ENCODE results near the gene UBE2V1. TPM values are rescaled to one million over a fixed set of nuclear protein-coding genes. Genes with fewer than 3 reads are reported as not detected.

UBE2V1 gene
- total RNA-seq, 1 donor: 105 TPM

DNA sequence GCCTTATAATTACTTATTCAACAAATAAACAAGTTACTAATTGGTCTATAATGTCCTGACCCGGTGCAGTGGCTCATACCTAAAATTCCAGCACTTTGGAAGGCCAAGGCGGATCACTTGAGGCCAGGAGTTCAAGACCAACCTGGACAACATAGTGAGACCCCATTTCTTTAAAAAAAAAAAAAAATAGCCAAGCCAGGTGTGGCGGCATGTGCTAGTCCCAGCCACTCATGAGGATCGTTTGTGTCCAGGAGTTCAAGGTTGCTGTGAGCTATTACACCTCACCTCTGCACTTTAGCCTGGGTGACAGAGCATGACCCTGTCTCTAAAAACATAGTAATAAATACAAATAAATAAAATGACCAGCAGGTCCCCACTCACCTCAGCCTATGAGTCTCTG, 9.8 kb upstream of the UBE2V1 start:
- TF ChIP-seq, protein P1, sequence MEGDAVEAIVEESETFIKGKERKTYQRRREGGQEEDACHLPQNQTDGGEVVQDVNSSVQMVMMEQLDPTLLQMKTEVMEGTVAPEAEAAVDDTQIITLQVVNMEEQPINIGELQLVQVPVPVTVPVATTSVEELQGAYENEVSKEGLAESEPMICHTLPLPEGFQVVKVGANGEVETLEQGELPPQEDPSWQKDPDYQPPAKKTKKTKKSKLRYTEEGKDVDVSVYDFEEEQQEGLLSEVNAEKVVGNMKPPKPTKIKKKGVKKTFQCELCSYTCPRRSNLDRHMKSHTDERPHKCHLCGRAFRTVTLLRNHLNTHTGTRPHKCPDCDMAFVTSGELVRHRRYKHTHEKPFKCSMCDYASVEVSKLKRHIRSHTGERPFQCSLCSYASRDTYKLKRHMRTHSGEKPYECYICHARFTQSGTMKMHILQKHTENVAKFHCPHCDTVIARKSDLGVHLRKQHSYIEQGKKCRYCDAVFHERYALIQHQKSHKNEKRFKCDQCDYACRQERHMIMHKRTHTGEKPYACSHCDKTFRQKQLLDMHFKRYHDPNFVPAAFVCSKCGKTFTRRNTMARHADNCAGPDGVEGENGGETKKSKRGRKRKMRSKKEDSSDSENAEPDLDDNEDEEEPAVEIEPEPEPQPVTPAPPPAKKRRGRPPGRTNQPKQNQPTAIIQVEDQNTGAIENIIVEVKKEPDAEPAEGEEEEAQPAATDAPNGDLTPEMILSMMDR (IDR thresholded peaks at IDR 0.05; ENCODE audit: insufficient read depth, low read length): no peak
- H3K4me3 ChIP-seq (ENCODE audit: low read depth, low read length): no peak overlapping the region
- DNase-seq (ENCODE audit: low read depth): no peak

DNA sequence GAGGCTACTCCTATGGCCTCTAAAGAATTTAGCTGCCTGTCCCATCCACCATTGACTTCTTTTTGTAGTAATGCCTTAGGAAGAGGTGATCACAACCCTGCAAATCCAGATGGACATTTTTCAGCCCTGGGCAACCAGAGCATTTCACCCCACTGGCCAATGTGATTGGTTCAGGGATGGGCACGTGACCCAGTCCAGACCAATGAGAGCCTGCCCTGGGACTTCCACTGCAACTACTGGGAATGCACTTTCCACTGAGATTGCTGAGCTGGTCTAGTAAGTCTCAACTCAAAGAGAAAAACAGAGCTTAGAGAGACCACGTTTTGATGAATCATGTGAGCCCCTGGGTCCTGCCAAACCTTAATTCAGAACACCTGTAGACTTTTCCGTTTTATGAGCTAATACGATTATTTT, 8.9 kb upstream of the UBE2V1 start:
- TF ChIP-seq, protein P1 (IDR thresholded peaks at IDR 0.05; ENCODE audit: insufficient read depth, low read length): no peak
- DNase-seq (ENCODE audit: low read depth): peak; percentile 80
- H3K4me3 ChIP-seq (ENCODE audit: low read depth, low read length): no peak overlapping the region

DNA sequence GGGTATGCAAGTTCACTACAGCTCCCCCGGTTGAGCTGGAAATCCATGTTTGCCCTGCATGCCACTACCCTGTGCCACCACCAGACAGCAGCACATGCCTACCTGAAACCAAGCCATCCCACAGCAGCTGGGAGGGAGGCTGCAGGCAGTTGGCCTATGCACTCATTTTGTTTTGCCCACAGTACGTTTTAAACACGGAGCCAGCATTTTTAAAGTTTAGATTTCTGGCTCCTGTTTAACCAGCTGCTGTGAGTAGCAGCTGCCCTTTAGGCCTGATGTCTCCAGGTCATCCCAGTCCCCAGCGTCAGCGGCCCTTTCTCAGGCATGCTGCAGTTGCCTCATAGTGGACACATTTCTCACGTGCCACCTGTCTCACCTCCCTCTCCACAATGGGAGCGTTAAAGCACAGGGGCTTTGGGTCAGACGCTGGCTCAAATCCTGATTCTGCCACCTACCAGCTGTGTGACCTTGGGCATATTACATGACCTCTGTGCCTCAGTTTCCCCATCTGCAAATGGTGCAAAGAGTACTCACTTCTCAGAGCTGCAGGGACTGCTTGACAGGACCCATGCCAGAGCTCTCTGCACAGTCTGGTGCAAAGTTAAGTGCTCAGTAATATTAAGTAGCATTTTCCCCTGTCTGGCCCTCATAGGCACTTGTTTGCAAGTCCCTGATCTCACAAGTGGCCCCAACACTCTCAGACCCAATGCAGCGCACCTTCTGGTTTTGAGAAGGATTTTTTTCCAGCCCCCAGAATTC, 8.2 kb upstream of the UBE2V1 start:
- TF ChIP-seq, protein P1 (IDR thresholded peaks at IDR 0.05; ENCODE audit: insufficient read depth, low read length): peak; percentile 77

DNA sequence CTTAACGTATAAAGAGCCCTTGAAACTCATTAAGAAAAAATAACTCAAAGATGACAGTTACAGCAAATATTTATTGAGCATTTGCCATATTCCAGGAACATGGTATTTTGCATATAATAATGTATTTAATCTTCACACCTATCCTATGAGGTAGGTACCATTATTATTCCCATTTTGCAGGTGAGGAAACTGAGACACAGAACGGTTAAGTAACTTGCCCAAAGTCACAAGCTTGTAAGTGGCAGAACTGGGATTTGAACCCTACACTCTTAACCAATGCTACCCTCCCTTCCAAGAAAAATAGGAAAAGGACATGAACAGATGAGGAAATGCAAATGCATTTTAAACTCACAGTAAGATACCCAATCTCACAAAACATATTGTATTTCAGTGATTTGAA, 5.3 kb upstream of the UBE2V1 start:
- TF ChIP-seq, protein P1 (IDR thresholded peaks at IDR 0.05; ENCODE audit: insufficient read depth, low read length): no peak
- no peak for DNase-seq (ENCODE audit: low read depth)
- H3K4me3 ChIP-seq (ENCODE audit: low read depth, low read length): no peak overlapping the region

More for the DNA sequence above, 8.2 kb upstream of the UBE2V1 start:
- DNase-seq (ENCODE audit: low read depth): peak; percentile 61
- no peak overlapping the region for H3K4me3 ChIP-seq (ENCODE audit: low read depth, low read length)

DNA sequence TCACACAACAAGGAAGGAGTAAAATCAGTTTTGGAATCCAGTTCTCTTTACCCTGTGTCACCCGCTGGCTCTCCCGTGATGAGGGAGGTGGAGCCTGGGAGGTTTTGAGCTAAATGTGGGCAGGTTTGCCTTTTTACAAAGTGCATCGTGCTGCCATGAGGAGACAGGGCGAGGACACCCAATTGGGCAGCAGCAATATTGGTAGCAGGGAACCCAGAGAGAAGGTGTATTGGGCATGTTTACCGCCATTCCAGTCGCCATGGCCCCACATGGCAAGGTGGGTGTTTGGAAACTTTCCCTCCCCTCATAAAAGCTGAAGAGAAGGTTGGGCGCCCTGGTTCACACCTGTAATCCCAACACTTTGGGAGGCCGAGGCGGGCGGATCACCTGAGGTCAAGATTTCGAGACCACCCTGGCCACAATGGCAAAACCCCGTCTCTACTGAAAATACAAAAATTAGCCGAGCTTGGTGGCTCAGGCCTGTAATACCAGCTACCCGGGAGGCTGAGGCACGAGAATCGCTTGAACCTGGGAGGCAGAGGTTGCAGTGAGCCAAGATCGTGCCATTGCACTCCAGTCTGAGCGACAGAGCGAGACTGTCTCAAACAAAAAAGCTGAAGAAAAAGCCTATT, 3.5 kb upstream of the UBE2V1 start:
- H3K4me3 ChIP-seq (ENCODE audit: low read depth, low read length): peak overlapping the region; percentile 52
- DNase-seq (ENCODE audit: low read depth): no peak
- TF ChIP-seq, protein P1 (IDR thresholded peaks at IDR 0.05; ENCODE audit: insufficient read depth, low read length): no peak

DNA sequence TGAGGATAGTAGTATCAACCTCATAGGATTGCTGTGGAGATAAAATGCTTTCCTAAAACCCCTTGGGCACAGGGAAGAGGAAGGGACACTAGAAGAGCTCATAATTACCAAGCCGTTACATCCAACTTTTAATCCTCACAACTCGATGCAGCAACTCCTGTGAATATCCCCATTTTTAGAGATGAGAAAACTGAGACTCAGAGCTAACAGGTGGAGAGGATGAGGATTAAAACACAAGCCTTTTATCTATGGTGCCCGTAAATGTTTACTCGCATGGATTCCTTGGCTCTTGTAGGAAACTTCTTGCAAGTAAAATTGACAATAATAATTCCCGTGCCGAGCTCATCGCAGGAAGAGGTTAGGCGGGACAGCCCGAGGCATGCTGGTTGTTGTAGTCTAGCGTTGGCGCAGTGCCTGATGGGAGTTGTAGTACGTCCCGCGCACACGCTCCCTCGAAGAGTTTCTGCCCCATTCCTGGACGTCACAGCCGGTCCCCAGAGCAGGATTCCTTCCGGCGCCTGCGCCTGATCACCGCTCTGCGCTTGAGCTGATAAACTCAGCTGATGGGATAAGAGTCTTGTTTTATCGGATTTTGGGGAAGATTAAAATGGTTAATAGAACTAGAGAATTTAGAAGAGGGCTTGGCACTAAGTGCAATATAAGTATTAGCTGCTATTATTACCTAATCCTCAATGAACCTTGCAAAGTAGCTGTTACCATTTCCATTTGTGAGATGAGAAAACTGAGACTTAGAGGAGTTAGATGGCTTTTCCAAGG, 2.8 kb upstream of the UBE2V1 start:
- TF ChIP-seq, protein P1 (IDR thresholded peaks at IDR 0.05; ENCODE audit: insufficient read depth, low read length): no peak
- DNase-seq (ENCODE audit: low read depth): peak; percentile 98
- peak overlapping the region; percentile 60 for H3K4me3 ChIP-seq (ENCODE audit: low read depth, low read length)

Data from fibroblast of the aortic adventitia (primary cell).